C4-2B (cell line): ENCODE measurements around the gene SULT6B1.

Source experiments
- H3K27ac ChIP-seq: fragments of 450-650 bp; 2 replicates; pipeline ENCODE4 v1.5.1; 2017
- CTCF ChIP-seq: fragments of 450-650 bp; conservative IDR thresholded peaks from 2 replicates; pipeline ENCODE4 v1.5.1; 2017; ENCODE audit warnings: mild to moderate bottlenecking
- ZFX ChIP-seq: fragments of 450-650 bp; IDR thresholded peaks from 2 replicates; pipeline ENCODE4 v1.6.1; 2017

Gene SULT6B1

GRCh38 chr2:37142546-37142945 lies 45.9 kb downstream of the SULT6B1 start:
- no peak for TF ChIP-seq ZFX
- TF ChIP-seq CTCF: no peak; the same call in 1 of the 2 replicates
- H3K27ac ChIP-seq: peak overlapping the region; percentile 56

GRCh38 chr2:37132914-37133313 lies 55.6 kb downstream of the SULT6B1 start:
- TF ChIP-seq ZFX (no peak), CTCF (no peak)
- H3K27ac ChIP-seq: no peak overlapping the region

- TF ChIP-seq CTCF (no peak), ZFX (no peak)
- no peak overlapping the region for H3K27ac ChIP-seq
These were observed 63.1 kb downstream of the SULT6B1 start for GRCh38 chr2:37125416-37125815.

GRCh38 chr2:37119157-37119556 lies 69.3 kb downstream of the SULT6B1 start:
- TF ChIP-seq CTCF: no peak
- no peak for TF ChIP-seq ZFX
- no peak overlapping the region for H3K27ac ChIP-seq
